ENCODE measurements around the gene ARFGAP2.

- TF ChIP-seq GATA2 (IDR thresholded peaks at IDR 0.05; ENCODE audit: low read depth, low read length) (no peak), GATA3 (IDR thresholded peaks at IDR 0.05; ENCODE audit: low read depth, low read length) (no peak)
Measured at GRCh38 chr11:47121056-47121455, 55.6 kb downstream of the ARFGAP2 start.

All from SH-SY5Y (cell line).